ENCODE data around the gene NKX2-4.

NKX2-4 gene

GRCh38 chr20:21360705-21361104 lies 36.6 kb downstream of the NKX2-4 start:
- H3K4me3 ChIP-seq (ENCODE audit: low read length): no peak overlapping the region
- no peak for DNase-seq (ENCODE audit: low read depth)
- no peak for TF ChIP-seq CTCF (conservative IDR thresholded peaks at IDR 0.05; ENCODE audit: low read length)

GRCh38 chr20:21358737-21359136 lies 38.6 kb downstream of the NKX2-4 start:
- H3K4me3 ChIP-seq (ENCODE audit: low read length): no peak overlapping the region
- DNase-seq (ENCODE audit: low read depth): no peak
- no peak for TF ChIP-seq CTCF (conservative IDR thresholded peaks at IDR 0.05; ENCODE audit: low read length)

GRCh38 chr20:21357844-21358243 lies 39.5 kb downstream of the NKX2-4 start:
- H3K4me3 ChIP-seq (ENCODE audit: low read length): no peak overlapping the region
- no peak for DNase-seq (ENCODE audit: low read depth)
- no peak for TF ChIP-seq CTCF (conservative IDR thresholded peaks at IDR 0.05; ENCODE audit: low read length)

GRCh38 chr20:21356386-21356785 lies 40.9 kb downstream of the NKX2-4 start:
- no peak overlapping the region for H3K4me3 ChIP-seq (ENCODE audit: low read length)
- no peak for DNase-seq (ENCODE audit: low read depth)
- TF ChIP-seq CTCF (conservative IDR thresholded peaks at IDR 0.05; ENCODE audit: low read length): no peak

- DNase-seq (ENCODE audit: low read depth): no peak
- no peak for TF ChIP-seq CTCF (conservative IDR thresholded peaks at IDR 0.05; ENCODE audit: low read length)
- H3K4me3 ChIP-seq (ENCODE audit: low read length): no peak overlapping the region
Observed at GRCh38 chr20:21355981-21356380, 41.3 kb downstream of the NKX2-4 start.

- no peak overlapping the region for H3K4me3 ChIP-seq (ENCODE audit: low read length)
- DNase-seq (ENCODE audit: low read depth): peak; percentile 46
- no peak for TF ChIP-seq CTCF (conservative IDR thresholded peaks at IDR 0.05; ENCODE audit: low read length)
Observed at GRCh38 chr20:21353236-21353635, 44.1 kb downstream of the NKX2-4 start.

GRCh38 chr20:21352703-21353102 lies 44.6 kb downstream of the NKX2-4 start:
- TF ChIP-seq CTCF (conservative IDR thresholded peaks at IDR 0.05; ENCODE audit: low read length): no peak
- no peak overlapping the region for H3K4me3 ChIP-seq (ENCODE audit: low read length)
- peak; percentile 37 for DNase-seq (ENCODE audit: low read depth)
